HepG2 (cell line): Measurements from ENCODE around the gene SNX21. TPM values are rescaled to one million over a fixed set of nuclear protein-coding genes. Genes with fewer than 3 reads are reported as not detected.

Source experiments
- CEBPB ChIP-seq: IDR thresholded peaks from 2 replicates; pipeline ENCODE4 v1.6.1; 2011; ENCODE audit warnings: low read depth, low read length, improper control_type of control experiment, borderline replicate concordance
- CEBPG ChIP-seq: IDR thresholded peaks from 2 replicates; pipeline ENCODE4 v1.6.1; 2016
- FOXP1 ChIP-seq, 2 experiments: fragments of 450-650 bp in 1 of 2; IDR thresholded peaks; 2 replicates each; pipeline ENCODE4 v1.6.1; 2017 to 2018; ENCODE audit warnings: antibody characterized with exemption in 1 of 2
- HNF4A ChIP-seq: sonication (generic); formaldehyde crosslinking; IDR thresholded peaks from 2 replicates; pipeline ENCODE4 v1.4.0; 2020; ENCODE audit warnings: missing genetic modification reagents
- IRF2 ChIP-seq: IDR thresholded peaks from 2 replicates; pipeline ENCODE4 v1.6.1; 2018; ENCODE audit warnings: missing genetic modification reagents, missing compliant biosample characterization
- MYC ChIP-seq: sonication (generic); formaldehyde crosslinking; IDR thresholded peaks from 2 replicates; pipeline ENCODE4 v1.9.0; 2021; ENCODE audit warnings: missing genetic modification reagents, borderline replicate concordance
- PAWR ChIP-seq: sonication (generic); formaldehyde crosslinking; IDR thresholded peaks from 2 replicates; pipeline ENCODE4 v1.4.0; 2020; ENCODE audit warnings: missing genetic modification reagents, mild to moderate bottlenecking, borderline replicate concordance
- RFXANK ChIP-seq: IDR thresholded peaks from 2 replicates; pipeline ENCODE4 v1.6.1; 2016
- ZNF329 ChIP-seq: sonication (generic); formaldehyde crosslinking; IDR thresholded peaks from 2 replicates; pipeline ENCODE4 v1.9.0; 2021; ENCODE audit warnings: low read depth, mild to moderate bottlenecking, missing genetic modification reagents
- ZNF460 ChIP-seq: sonication (generic); formaldehyde crosslinking; IDR thresholded peaks from 2 replicates; pipeline ENCODE4 v1.5.1; 2020; ENCODE audit warnings: missing genetic modification reagents, mild to moderate bottlenecking, borderline replicate concordance
- ZNF484 ChIP-seq: sonication (generic); formaldehyde crosslinking; IDR thresholded peaks from 2 replicates; pipeline ENCODE4 v1.5.1; 2020; ENCODE audit warnings: mild to moderate bottlenecking, low read depth, missing genetic modification reagents, borderline replicate concordance
- ZNF557 ChIP-seq: sonication (generic); formaldehyde crosslinking; IDR thresholded peaks from 2 replicates; pipeline ENCODE4 v1.4.0; 2020; ENCODE audit warnings: missing genetic modification reagents
- ZNF7 ChIP-seq: IDR thresholded peaks from 2 replicates; pipeline ENCODE4 v1.6.1; 2016; ENCODE audit warnings: missing biosample characterization, missing genetic modification reagents
- ZSCAN20 ChIP-seq: sonication (generic); formaldehyde crosslinking; IDR thresholded peaks from 2 replicates; pipeline ENCODE4 v1.4.0; 2020; ENCODE audit warnings: missing genetic modification reagents, mild to moderate bottlenecking, borderline replicate concordance
- polyA plus RNA-seq, 8 experiments: library from polyadenylated mRNA; depleted of rRNA in 3 of 8; stranded (reverse) in 7 of 8; unstranded in 1 of 8; fragments of >200 nt; fragmentation: Illumina TruSeq in 4 of 8; extraction: Trizol in 4 of 8; gene quantifications; 2 replicates each; pipeline versions ENCODE4 v1.2.1 to v1.2.3, GENCODE V29; 2011 to 2016; ENCODE audit warnings: low read depth in 4 of 8, missing spikeins in 1 of 8, mixed read lengths in 1 of 8; ENCODE audit not compliant: insufficient read depth in 1 of 8
- total RNA-seq, 5 experiments: library from RNA; depleted of rRNA; stranded (reverse); fragments of >200 nt; fragmentation: Illumina TruSeq; extraction: Trizol; gene quantifications; 2 replicates each; pipeline ENCODE4 v1.2.3, GENCODE V29; 2016; ENCODE audit warnings: low read depth in 1 of 5
- TF ChIP-seq, protein P1 (sequence below): sonication (generic); formaldehyde crosslinking; IDR thresholded peaks from 2 replicates; pipeline ENCODE4 v1.8.1; 2023; ENCODE audit warnings: missing genetic modification reagents, mild to moderate bottlenecking, borderline replicate concordance
- TF ChIP-seq, protein P2 (sequence below): sonication (generic); formaldehyde crosslinking; IDR thresholded peaks from 2 replicates; pipeline ENCODE4 v1.4.0; 2020; ENCODE audit warnings: missing genetic modification reagents, borderline replicate concordance
- TF ChIP-seq, protein P3 (sequence below): sonication (generic); formaldehyde crosslinking; IDR thresholded peaks from 2 replicates; pipeline ENCODE4 v1.8.0; 2022; ENCODE audit warnings: missing genetic modification reagents, mild to moderate bottlenecking, borderline replicate concordance
- TF ChIP-seq, protein P4 (sequence below): sonication (generic); formaldehyde crosslinking; IDR thresholded peaks from 2 replicates; pipeline ENCODE4 v1.8.1; 2023; ENCODE audit warnings: missing genetic modification reagents, inconsistent platforms, borderline replicate concordance
- TF ChIP-seq, protein P5 (sequence below): sonication (generic); formaldehyde crosslinking; IDR thresholded peaks from 2 replicates; pipeline ENCODE4 v1.9.0; 2021; ENCODE audit warnings: missing genetic modification reagents, borderline replicate concordance

The SNX21 gene
- total and polyA plus RNA-seq, 2 of the 13 experiments (the other 11 are each of a cell fraction or from before 2014, with no cell fraction given) = 7.7 to 12.8 TPM

DNA sequence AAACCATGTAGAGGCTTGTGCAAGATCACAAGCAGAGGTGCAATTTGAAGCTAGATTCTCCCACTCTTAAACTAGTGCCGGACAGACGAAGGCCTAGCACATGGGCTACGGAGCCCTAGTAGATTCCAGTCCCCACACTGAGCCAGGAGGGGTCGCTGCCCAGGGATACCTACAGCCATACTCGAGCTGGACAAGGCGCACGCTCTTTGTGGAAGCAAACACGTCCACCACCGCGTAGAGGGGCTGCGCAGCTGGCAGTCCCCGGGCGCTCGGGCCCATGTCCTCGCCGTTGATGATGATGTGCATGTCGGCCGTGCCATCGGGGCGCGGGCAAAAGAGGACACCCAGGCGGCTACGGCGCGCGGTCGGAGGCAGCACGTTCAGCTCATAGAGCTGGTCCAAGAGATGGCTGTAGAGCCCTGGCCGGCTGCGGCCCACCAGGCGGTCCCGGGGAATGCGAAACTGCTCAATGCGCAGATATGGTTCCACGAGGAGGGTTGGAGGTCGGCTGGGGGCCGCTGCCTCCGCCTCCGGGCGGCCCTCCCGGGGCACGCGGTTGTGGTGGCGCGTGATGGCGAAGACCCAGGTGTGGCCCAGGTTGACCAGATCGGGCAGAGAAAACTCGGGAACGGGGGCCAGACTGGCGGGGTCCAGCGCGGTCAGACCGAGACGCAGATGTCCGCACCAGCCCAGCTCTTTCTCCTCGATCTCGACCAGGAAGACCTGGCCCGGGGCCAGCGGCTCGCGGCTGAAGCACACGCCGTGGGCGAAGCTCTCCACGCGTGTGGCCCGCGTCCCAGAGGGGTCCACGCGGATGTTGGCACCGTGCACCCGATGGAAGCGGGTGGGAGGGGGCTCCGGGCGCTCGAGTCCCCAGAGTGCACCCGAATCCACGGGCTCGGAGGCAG, 56.7 kb downstream of the SNX21 start (continued):
- TF ChIP-seq CEBPB = no peak
- TF ChIP-seq ZNF329 = 0 out of 2 replicates have a peak, but pooled peaks have one; percentile 23
- peak; percentile 88; the same call in 1 of the 2 replicates for TF ChIP-seq RFXANK (CRISPR knock-in tag)
- TF ChIP-seq IRF2 = peak; percentile 72
- peak; percentile 65 for TF ChIP-seq CEBPG (CRISPR knock-in tag)
- TF ChIP-seq ZSCAN20 (CRISPR knock-in tag) = peak; percentile 62; the same call in 1 of the 2 replicates
- TF ChIP-seq, protein P1, sequence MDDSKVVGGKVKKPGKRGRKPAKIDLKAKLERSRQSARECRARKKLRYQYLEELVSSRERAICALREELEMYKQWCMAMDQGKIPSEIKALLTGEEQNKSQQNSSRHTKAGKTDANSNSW (CRISPR knock-in tag) = 0 out of 2 replicates have a peak, but pooled peaks have one; percentile 84
- TF ChIP-seq, protein P2, sequence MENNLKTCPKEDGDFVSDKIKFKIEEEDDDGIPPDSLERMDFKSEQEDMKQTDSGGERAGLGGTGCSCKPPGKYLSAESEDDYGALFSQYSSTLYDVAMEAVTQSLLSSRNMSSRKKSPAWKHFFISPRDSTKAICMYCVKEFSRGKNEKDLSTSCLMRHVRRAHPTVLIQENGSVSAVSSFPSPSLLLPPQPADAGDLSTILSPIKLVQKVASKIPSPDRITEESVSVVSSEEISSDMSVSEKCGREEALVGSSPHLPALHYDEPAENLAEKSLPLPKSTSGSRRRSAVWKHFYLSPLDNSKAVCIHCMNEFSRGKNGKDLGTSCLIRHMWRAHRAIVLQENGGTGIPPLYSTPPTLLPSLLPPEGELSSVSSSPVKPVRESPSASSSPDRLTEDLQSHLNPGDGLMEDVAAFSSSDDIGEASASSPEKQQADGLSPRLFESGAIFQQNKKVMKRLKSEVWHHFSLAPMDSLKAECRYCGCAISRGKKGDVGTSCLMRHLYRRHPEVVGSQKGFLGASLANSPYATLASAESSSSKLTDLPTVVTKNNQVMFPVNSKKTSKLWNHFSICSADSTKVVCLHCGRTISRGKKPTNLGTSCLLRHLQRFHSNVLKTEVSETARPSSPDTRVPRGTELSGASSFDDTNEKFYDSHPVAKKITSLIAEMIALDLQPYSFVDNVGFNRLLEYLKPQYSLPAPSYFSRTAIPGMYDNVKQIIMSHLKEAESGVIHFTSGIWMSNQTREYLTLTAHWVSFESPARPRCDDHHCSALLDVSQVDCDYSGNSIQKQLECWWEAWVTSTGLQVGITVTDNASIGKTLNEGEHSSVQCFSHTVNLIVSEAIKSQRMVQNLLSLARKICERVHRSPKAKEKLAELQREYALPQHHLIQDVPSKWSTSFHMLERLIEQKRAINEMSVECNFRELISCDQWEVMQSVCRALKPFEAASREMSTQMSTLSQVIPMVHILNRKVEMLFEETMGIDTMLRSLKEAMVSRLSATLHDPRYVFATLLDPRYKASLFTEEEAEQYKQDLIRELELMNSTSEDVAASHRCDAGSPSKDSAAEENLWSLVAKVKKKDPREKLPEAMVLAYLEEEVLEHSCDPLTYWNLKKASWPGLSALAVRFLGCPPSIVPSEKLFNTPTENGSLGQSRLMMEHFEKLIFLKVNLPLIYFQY (CRISPR knock-in tag) = peak; percentile 85
- TF ChIP-seq PAWR (CRISPR knock-in tag) = no peak
- 0 out of 2 replicates have a peak, but pooled peaks have one; percentile 69 for TF ChIP-seq ZNF557 (CRISPR knock-in tag)
- TF ChIP-seq, protein P3, sequence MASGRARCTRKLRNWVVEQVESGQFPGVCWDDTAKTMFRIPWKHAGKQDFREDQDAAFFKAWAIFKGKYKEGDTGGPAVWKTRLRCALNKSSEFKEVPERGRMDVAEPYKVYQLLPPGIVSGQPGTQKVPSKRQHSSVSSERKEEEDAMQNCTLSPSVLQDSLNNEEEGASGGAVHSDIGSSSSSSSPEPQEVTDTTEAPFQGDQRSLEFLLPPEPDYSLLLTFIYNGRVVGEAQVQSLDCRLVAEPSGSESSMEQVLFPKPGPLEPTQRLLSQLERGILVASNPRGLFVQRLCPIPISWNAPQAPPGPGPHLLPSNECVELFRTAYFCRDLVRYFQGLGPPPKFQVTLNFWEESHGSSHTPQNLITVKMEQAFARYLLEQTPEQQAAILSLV (CRISPR knock-in tag) = peak; percentile 52
- TF ChIP-seq, protein P4, sequence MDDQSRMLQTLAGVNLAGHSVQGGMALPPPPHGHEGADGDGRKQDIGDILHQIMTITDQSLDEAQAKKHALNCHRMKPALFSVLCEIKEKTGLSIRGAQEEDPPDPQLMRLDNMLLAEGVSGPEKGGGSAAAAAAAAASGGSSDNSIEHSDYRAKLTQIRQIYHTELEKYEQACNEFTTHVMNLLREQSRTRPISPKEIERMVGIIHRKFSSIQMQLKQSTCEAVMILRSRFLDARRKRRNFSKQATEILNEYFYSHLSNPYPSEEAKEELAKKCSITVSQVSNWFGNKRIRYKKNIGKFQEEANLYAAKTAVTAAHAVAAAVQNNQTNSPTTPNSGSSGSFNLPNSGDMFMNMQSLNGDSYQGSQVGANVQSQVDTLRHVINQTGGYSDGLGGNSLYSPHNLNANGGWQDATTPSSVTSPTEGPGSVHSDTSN (CRISPR knock-in tag) = no peak; the same call in 1 of the 2 replicates
- peak; percentile 48 for TF ChIP-seq HNF4A
- TF ChIP-seq, protein P5, sequence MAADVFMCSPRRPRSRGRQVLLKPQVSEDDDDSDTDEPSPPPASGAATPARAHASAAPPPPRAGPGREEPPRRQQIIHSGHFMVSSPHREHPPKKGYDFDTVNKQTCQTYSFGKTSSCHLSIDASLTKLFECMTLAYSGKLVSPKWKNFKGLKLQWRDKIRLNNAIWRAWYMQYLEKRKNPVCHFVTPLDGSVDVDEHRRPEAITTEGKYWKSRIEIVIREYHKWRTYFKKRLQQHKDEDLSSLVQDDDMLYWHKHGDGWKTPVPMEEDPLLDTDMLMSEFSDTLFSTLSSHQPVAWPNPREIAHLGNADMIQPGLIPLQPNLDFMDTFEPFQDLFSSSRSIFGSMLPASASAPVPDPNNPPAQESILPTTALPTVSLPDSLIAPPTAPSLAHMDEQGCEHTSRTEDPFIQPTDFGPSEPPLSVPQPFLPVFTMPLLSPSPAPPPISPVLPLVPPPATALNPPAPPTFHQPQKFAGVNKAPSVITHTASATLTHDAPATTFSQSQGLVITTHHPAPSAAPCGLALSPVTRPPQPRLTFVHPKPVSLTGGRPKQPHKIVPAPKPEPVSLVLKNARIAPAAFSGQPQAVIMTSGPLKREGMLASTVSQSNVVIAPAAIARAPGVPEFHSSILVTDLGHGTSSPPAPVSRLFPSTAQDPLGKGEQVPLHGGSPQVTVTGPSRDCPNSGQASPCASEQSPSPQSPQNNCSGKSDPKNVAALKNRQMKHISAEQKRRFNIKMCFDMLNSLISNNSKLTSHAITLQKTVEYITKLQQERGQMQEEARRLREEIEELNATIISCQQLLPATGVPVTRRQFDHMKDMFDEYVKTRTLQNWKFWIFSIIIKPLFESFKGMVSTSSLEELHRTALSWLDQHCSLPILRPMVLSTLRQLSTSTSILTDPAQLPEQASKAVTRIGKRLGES (CRISPR knock-in tag) = peak; percentile 42; the same call in 1 of the 2 replicates
- peak; percentile 71; the same call in 1 of the 2 replicates for TF ChIP-seq ZNF484 (CRISPR knock-in tag)
- peak; percentile 97 for TF ChIP-seq MYC (CRISPR knock-in tag)
- TF ChIP-seq ZNF460 = no peak
- no peak for TF ChIP-seq FOXP1 (IDR thresholded peaks at IDR 0.05)
- peak; percentile 21; the same call in 1 of the 2 replicates for TF ChIP-seq FOXP1 (CRISPR knock-in tag; IDR thresholded peaks at IDR 0.05)
- peak; percentile 10 for TF ChIP-seq ZNF7
